Measurements from ENCODE around the gene ITPR1.

Gene ITPR1

GRCh38 chr3:4687596-4687995, 194.4 kb downstream of the ITPR1 start:
- DNase-seq: no peak
- in situ Hi-C loops (cut with MboI; ENCODE audit: low pct_unique_long_range_greater_than_20kb, low sequenced_read_pairs): no loop called here

DNA sequence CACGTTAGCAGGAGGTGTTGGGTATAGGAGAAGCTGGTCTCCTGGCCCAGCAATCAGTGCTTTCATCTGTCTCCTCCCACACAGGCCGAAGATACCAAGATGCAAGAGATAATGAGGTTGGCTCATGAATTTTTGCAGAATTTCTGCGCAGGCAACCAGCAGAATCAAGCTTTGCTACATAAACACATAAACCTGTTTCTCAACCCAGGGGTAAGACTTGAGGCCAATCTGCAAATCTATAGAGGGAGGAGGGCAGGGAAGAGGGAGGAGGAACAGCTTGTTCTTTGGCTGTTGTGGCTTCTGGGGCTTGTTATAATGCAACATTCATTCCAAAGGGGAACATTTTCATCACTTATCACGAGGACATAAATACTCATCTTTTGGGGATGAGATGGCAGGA, 195.3 kb downstream of the ITPR1 start:
- in situ Hi-C loops (cut with MboI; ENCODE audit: low pct_unique_long_range_greater_than_20kb, low sequenced_read_pairs): no loop called here
- DNase-seq: no peak

DNA sequence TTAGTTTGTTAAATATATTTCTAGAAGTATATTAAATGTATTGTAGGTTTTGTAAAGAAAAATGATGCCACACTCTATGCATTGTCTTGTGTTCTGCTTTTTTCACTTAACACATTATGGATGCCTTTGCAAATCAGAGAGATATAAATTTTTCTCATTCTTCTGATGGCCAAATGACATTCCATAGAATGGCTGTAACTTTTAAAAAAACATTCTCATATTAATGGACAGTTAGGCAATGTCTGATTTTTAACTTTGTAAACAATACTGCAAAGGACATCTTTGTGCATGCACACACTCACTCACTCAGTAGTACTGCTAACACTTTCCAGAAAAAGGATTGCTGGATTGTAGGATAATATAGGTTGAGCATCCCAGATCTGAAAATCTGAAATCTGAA, 195.9 kb downstream of the ITPR1 start:
- no peak for DNase-seq
- in situ Hi-C loops (cut with MboI; ENCODE audit: low pct_unique_long_range_greater_than_20kb, low sequenced_read_pairs): no loop called here

DNA sequence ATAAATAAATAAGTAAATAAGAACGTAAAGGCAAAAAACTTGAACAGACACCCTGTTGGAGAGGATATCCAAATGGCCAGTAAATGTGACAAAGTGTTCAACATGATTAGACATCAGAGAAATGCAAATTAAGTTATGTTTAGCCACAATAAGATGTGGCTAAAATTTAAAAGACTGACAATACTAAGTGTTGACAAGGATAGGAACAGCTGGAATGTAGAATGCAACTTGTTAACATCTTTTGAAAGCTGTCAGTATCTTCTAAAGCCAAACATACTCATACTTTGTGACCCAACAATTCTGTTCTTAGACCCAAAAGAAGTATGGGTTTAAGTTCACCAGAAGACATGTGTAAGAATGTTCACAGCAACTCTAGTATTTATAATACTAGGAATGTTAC, 197.1 kb downstream of the ITPR1 start:
- in situ Hi-C loops (cut with MboI; ENCODE audit: low pct_unique_long_range_greater_than_20kb, low sequenced_read_pairs): no loop called here

GRCh38 chr3:4693620-4694019, 200.5 kb downstream of the ITPR1 start:
- no peak for DNase-seq
- in situ Hi-C loops (cut with MboI; ENCODE audit: low pct_unique_long_range_greater_than_20kb, low sequenced_read_pairs): no loop called here

More for the DNA sequence above, 197.1 kb downstream of the ITPR1 start:
- no peak for DNase-seq

GRCh38 chr3:4695846-4696245, 202.7 kb downstream of the ITPR1 start:
- in situ Hi-C loops (cut with MboI; ENCODE audit: low pct_unique_long_range_greater_than_20kb, low sequenced_read_pairs): no loop called here
- DNase-seq: no peak

- in situ Hi-C loops (cut with MboI; ENCODE audit: low pct_unique_long_range_greater_than_20kb, low sequenced_read_pairs): no loop called here
- no peak for DNase-seq
Measured at GRCh38 chr3:4696266-4696665, 203.1 kb downstream of the ITPR1 start.

DNA sequence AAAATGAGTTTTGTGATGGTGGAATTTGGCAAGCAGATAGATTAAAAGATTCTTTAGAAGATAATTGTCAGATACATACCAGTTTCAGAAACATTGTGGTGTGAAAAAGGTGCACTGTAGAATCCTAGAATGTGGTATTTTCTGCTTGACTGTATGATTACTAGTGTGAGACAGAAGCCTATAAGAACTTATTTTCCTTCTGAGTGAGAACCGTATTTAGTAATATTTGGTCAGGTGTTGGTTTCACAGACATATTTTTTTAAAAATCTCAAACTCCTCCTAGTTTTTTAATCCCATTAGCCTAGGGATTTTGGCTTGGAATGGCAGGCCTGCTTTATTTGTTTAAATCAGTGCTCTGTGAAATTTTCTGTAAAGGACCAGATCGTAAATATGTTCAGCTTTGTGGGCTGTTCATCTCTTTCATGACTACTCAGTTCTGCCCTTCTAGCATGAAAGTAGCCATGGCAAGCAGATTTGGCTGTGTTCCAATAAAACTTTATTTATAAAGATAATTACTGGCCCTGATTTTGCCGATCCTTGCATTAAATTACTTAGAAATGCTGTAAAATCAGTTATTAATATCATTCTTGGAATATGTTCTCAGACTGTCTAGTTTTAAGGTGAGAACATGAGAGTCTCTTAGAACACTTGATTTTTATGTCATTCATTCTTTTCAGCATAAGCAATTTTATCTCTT, 205.1 kb downstream of the ITPR1 start:
- in situ Hi-C loops (cut with MboI; ENCODE audit: low pct_unique_long_range_greater_than_20kb, low sequenced_read_pairs): no loop called here
- DNase-seq: no peak

- DNase-seq: no peak
- in situ Hi-C loops (cut with MboI; ENCODE audit: low pct_unique_long_range_greater_than_20kb, low sequenced_read_pairs): loop anchor here (25.0 kb wide), 1 partner anchor 359 kb away; no protein-coding TSS in a partner anchor
Measured at GRCh38 chr3:4703054-4703480, 209.9 kb downstream of the ITPR1 start.

GRCh38 chr3:4704552-4704951, 211.4 kb downstream of the ITPR1 start:
- in situ Hi-C loops (cut with MboI; ENCODE audit: low pct_unique_long_range_greater_than_20kb, low sequenced_read_pairs): loop anchor here (25.0 kb wide), 1 partner anchor 358 kb away; no protein-coding TSS in a partner anchor
- no peak for DNase-seq

- in situ Hi-C loops (cut with MboI; ENCODE audit: low pct_unique_long_range_greater_than_20kb, low sequenced_read_pairs): loop anchor here (25.0 kb wide), 1 partner anchor 355 kb away; no protein-coding TSS in a partner anchor
- no peak for DNase-seq
Measured at GRCh38 chr3:4707324-4707723, 214.2 kb downstream of the ITPR1 start.

- in situ Hi-C loops (cut with MboI; ENCODE audit: low pct_unique_long_range_greater_than_20kb, low sequenced_read_pairs): loop anchor here (25.0 kb wide), 1 partner anchor 354 kb away; no protein-coding TSS in a partner anchor
- no peak for DNase-seq
Measured at GRCh38 chr3:4708230-4708629, 215.1 kb downstream of the ITPR1 start.

GRCh38 chr3:4709341-4709740, 216.2 kb downstream of the ITPR1 start:
- no peak for DNase-seq

DNA sequence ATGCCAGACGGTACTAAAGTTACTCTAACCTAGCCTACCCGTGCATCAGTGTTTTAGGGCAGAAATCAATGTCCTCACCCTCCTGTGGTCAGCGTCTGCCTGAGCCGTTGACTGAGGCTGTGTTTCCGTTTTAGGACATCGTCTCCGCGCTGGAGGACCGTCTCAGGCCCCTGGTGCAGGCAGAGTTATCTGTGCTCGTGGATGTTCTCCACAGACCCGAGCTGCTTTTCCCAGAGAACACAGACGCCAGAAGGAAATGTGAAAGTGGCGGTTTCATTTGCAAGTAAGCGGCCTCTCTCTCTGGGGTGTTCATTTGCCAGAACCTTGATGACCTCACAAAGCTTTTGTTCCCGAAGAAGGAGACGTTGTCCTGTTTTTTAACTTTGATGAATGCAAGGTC, 217.0 kb downstream of the ITPR1 start:
- in situ Hi-C loops (cut with MboI; ENCODE audit: low pct_unique_long_range_greater_than_20kb, low sequenced_read_pairs): loop anchor here (25.0 kb wide), 1 partner anchor 352 kb away; no protein-coding TSS in a partner anchor
- no peak for DNase-seq

More at GRCh38 chr3:4709341-4709740, 216.2 kb downstream of the ITPR1 start:
- in situ Hi-C loops (cut with MboI; ENCODE audit: low pct_unique_long_range_greater_than_20kb, low sequenced_read_pairs): loop anchor here (25.0 kb wide), 1 partner anchor 353 kb away; no protein-coding TSS in a partner anchor

GRCh38 chr3:4711680-4711992, 218.5 kb downstream of the ITPR1 start:
- in situ Hi-C loops (cut with MboI; ENCODE audit: low pct_unique_long_range_greater_than_20kb, low sequenced_read_pairs): loop anchor here (25.0 kb wide), 1 partner anchor 351 kb away; no protein-coding TSS in a partner anchor
- no peak for DNase-seq

DNA sequence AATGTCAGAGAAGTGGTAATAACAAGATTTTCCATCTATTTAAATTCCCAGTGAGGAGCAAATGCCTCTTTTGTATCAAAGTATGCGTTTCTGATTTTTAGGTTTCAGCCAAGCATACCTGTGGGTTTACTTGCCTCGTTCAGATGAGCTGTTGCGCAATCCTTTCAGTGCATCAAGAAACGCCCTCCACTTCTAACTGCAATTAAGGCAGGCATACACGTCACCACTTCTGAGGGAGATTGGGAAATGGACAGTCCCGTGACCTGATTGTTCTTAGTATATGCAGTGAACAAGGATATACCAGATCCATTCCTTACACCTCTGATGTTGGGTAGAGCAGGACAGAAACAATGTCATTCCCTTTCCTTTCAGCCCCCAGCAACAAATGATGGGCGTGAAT, 219.0 kb downstream of the ITPR1 start:
- DNase-seq: no peak

DNA sequence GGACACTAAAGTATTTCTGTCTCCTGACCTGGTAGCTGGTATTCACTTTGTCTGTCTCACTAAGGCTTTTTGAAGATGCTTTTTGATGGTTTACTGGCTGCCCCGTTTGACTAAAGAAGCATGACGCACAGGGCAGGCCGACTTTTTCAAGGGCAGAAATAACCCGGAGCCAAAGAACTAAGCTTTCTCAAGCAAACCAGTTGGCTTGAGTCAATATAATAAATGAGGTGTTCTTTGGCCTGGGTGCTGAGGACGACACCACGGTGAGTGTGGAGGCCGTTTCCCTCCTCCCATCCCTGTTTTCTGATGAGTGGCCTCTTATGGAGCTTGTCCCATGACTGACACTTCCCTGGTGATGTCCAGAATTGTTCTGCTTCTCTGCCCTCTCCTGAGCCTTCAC, 220.9 kb downstream of the ITPR1 start:
- no peak for DNase-seq
- in situ Hi-C loops (cut with MboI; ENCODE audit: low pct_unique_long_range_greater_than_20kb, low sequenced_read_pairs): loop anchor here (25.0 kb wide), 1 partner anchor 348 kb away; no protein-coding TSS in a partner anchor

More for the DNA sequence above, 219.0 kb downstream of the ITPR1 start:
- in situ Hi-C loops (cut with MboI; ENCODE audit: low pct_unique_long_range_greater_than_20kb, low sequenced_read_pairs): loop anchor here (25.0 kb wide), 1 partner anchor 350 kb away; no protein-coding TSS in a partner anchor

GRCh38 chr3:4716266-4716665, 223.1 kb downstream of the ITPR1 start:
- in situ Hi-C loops (cut with MboI; ENCODE audit: low pct_unique_long_range_greater_than_20kb, low sequenced_read_pairs): loop anchor here (25.0 kb wide), 1 partner anchor 346 kb away; no protein-coding TSS in a partner anchor

GRCh38 chr3:4716706-4717362, 223.7 kb downstream of the ITPR1 start:
- in situ Hi-C loops (cut with MboI; ENCODE audit: low pct_unique_long_range_greater_than_20kb, low sequenced_read_pairs): loop anchor here (25.0 kb wide), 1 partner anchor 345 kb away; no protein-coding TSS in a partner anchor
- no peak for DNase-seq

More at GRCh38 chr3:4716266-4716665, 223.1 kb downstream of the ITPR1 start:
- no peak for DNase-seq

DNA sequence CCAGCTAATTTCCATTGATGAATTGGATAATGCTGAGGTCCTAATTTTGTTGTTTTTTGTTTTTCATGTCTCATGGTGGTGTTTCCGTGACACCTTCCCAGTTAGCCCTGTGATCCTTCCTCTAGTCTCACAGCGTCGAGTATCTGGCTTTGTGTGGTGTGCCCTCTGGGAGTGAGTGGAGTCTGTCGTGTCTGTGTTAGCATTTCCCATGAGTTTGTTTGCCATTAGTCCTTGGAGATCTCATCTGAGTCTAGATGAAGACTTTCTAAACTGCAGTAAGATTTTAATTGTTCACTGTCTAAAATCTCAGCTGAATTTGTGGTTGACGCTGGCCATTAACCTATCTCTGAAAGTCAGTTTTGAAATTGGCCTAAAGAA, 224.2 kb downstream of the ITPR1 start:
- DNase-seq: no peak
- in situ Hi-C loops (cut with MboI; ENCODE audit: low pct_unique_long_range_greater_than_20kb, low sequenced_read_pairs): loop anchor here (25.0 kb wide), 1 partner anchor 345 kb away; no protein-coding TSS in a partner anchor
